Forelimb muscle (tissue), 1 donor: ENCODE measurements around the gene PTGES. TPM values are rescaled to one million over a fixed set of nuclear protein-coding genes. Genes with fewer than 3 reads are reported as not detected.
"Not testable (repeated sequence)": the region's sequence is repeated elsewhere in the genome, so short reads cannot be mapped to it uniquely, and the experiment has no call there.

Source experiments
- DNase-seq: peaks from one replicate; pipeline ENCODE4 v3.0.0-alpha.2; 2013; ENCODE audit warnings: low read depth
- polyA plus RNA-seq: library from polyadenylated mRNA; unstranded; fragments of 120-200 nt; gene quantifications from one replicate; pipeline ENCODE4 v1.2.1, GENCODE V29; 2013; ENCODE audit not compliant: insufficient read length

The PTGES gene
- polyA plus RNA-seq: 9.5 TPM

- DNase-seq: no peak
These were observed at the start of gene PTGES for GRCh38 chr9:129752900-129753729. Gene PTGES (minus strand): TSS chr9:129753042. CDS start chr9:129753012, 30 bp downstream.

- DNase-seq: no peak
These were observed 48.7 kb upstream of the PTGES start for GRCh38 chr9:129801504-129801903.

- DNase-seq: no peak
These were observed 46.1 kb upstream of the PTGES start for GRCh38 chr9:129798973-129799372.

GRCh38 chr9:129796029-129796428, 43.2 kb upstream of the PTGES start:
- not testable (repeated sequence) for DNase-seq

GRCh38 chr9:129794549-129794948, 41.7 kb upstream of the PTGES start:
- DNase-seq: no peak

GRCh38 chr9:129786481-129786880, 33.6 kb upstream of the PTGES start:
- no peak for DNase-seq

- no peak for DNase-seq
These were observed 33.0 kb upstream of the PTGES start for GRCh38 chr9:129785866-129786265.

GRCh38 chr9:129784970-129785369, 32.1 kb upstream of the PTGES start:
- not testable (repeated sequence) for DNase-seq

- no peak for DNase-seq
These were observed 30.9 kb upstream of the PTGES start for GRCh38 chr9:129783516-129784361.

GRCh38 chr9:129781981-129782380, 29.1 kb upstream of the PTGES start:
- no peak for DNase-seq

- no peak for DNase-seq
These were observed 28.3 kb upstream of the PTGES start for GRCh38 chr9:129781131-129781530.

- no peak for DNase-seq
These were observed 26.8 kb upstream of the PTGES start for GRCh38 chr9:129779560-129780190.

- no peak for DNase-seq
These were observed 25.6 kb upstream of the PTGES start for GRCh38 chr9:129778469-129778868.

- no peak for DNase-seq
These were observed 24.9 kb upstream of the PTGES start for GRCh38 chr9:129777769-129778130.

- peak; percentile 84 for DNase-seq
These were observed 24.3 kb upstream of the PTGES start for GRCh38 chr9:129776938-129777768.

- no peak for DNase-seq
These were observed 23.7 kb upstream of the PTGES start for GRCh38 chr9:129776566-129776937.

GRCh38 chr9:129776096-129776495, 23.3 kb upstream of the PTGES start:
- DNase-seq: not testable (repeated sequence)

GRCh38 chr9:129775448-129775798, 22.6 kb upstream of the PTGES start:
- no peak for DNase-seq

- DNase-seq: no peak
These were observed 22.1 kb upstream of the PTGES start for GRCh38 chr9:129774791-129775447.

GRCh38 chr9:129773262-129774048, 20.6 kb upstream of the PTGES start:
- no peak for DNase-seq
